GM12874 (cell line): ENCODE results near the gene TM7SF3.
A peak's percentile ranks its signal among the peaks of the same experiment; 100 is the strongest.

ENCODE experiments used
- CTCF ChIP-seq: IDR thresholded peaks from 2 replicates; pipeline ENCODE4 v1.5.1; 2011; ENCODE audit warnings: low read depth, mild to moderate bottlenecking, control low read depth, low read length, moderate library complexity; ENCODE audit not compliant: insufficient read depth

The TM7SF3 gene

GRCh38 chr12:27024291-27024690, 10.1 kb upstream of the TM7SF3 start:
- TF ChIP-seq CTCF, result no peak

GRCh38 chr12:27020761-27021160, 6.6 kb upstream of the TM7SF3 start:
- TF ChIP-seq CTCF, result no peak

- TF ChIP-seq CTCF, result no peak
Observed at GRCh38 chr12:27018037-27018436, 3.9 kb upstream of the TM7SF3 start.

GRCh38 chr12:27015730-27016076, 1.5 kb upstream of the TM7SF3 start:
- 0 out of 2 replicates have a peak, but pooled peaks have one; percentile 19 for TF ChIP-seq CTCF

- no peak for TF ChIP-seq CTCF
Observed at GRCh38 chr12:27014859-27015729, 910 bp upstream of the TM7SF3 start.

GRCh38 chr12:27013611-27014084, 536 bp downstream of the TM7SF3 start:
- no peak for TF ChIP-seq CTCF

GRCh38 chr12:27012982-27013255, 1.3 kb downstream of the TM7SF3 start:
- TF ChIP-seq CTCF, result no peak
